ENCODE results near the gene SCYL1. TPM values are rescaled to one million over a fixed set of nuclear protein-coding genes. Genes with fewer than 3 reads are reported as not detected.

SCYL1 gene
- total and polyA plus RNA-seq, 8 donors = 40.1 to 83.9 (median 43.1) TPM

DNA sequence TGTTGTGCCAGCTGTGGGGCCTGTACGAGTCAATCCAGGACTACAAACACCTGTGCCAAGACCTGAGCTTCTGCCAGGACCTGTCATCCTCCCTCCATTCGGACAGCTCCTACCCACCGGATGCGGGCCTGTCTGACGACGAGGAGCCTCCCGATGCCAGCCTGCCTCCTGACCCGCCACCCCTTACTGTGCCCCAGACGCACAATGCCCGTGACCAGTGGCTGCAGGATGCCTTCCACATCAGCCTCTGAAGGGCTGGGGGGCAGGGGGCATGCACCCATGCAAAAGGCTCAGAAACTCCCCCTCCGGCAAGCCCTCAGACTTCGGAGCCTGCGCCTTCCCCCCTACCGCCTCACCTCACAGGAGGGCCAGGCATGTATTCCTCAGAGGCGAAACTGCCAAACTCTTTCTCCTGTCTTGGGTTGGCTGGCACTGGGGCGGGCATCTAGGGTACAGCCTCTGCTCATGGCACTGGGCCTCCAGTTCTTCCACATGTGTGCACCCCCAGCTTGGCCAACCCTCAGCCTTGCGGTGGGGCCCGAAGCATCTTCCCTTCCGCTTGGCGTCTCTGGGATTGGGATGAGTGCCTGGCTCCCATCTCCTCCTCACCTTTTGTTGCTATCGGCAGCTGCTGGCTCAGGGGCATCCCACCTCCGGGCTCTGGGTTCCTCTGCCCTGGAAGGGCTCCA lies 48.7 kb downstream of the SCYL1 start:
- no peak for FAIRE-seq
- H3K27me3 ChIP-seq = no peaks in the 10 kb centered on the region
- no peak for ATAC-seq
- peak overlapping the region; percentile 40 to 86 (median 62) for H3K27ac ChIP-seq
- 20 to 32% methylated on average over 22 of the region's 22 CpGs for WGBS, 2 donors
- H3K9me3 ChIP-seq = no peaks in the 10 kb centered on the region
- H3K4me1 ChIP-seq = peaks cover 21 to 42% (median 21%) of the 10 kb centered on the region in 3 donors
- no peaks in the 10 kb centered on the region for H3K36me3 ChIP-seq
- peak overlapping the region; percentile 42 to 88 (median 72) for H3K4me3 ChIP-seq
- intact Hi-C loops (cut with DNase I) = no loop called here
- no peak for TF ChIP-seq CTCF (IDR thresholded peaks at IDR 0.05)
- peak in 3 of 6 donors; percentile 56 to 76 (median 65) for DNase-seq

DNA sequence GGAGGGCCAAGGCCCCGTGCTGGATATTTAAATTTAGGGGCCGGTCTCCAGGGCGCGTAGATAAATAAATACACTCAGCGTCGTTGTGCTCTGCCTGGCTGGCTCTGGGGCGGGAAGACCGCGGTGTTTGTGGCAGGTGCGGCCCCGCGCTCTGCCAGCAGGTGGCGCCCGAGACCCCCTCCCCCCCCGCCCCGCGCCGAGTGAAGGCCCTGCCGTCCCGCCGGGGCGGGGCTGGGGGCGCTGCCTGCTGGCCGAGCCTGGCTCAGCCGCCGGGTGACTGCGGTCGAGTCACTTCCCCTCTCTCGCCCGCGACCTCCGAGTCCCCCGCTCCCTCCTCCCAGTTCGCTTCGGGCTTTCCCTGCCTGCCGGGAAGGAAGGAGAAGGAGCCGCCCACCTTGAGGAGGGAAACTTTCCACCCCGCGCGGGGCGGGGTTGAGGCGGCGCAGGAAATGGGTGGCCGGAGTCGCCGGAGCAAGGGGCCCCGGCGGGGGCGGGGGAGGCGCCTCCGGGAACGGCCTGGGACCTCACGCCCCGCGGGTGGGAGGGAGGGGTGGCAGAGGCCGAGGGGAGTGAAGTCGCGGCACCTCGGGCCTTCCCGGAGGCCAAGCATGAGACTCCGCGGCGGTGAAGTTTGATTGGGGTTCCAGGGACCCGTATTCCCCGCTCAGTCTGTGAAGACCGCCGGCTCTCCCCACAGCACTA lies 49.4 kb downstream of the SCYL1 start:
- FAIRE-seq (no peak), ATAC-seq (peak; percentile 48 to 64 (median 60)), DNase-seq (peak; percentile 86 to 93 (median 92))
- Histone ChIP-seq H3K4me1 (peaks cover 14 to 34% (median 14%) of the 10 kb centered on the region in 3 donors), H3K27ac (peak overlapping the region; percentile 40 to 86 (median 62)), H3K27me3 (no peaks in the 10 kb centered on the region), H3K9me3 (no peaks in the 10 kb centered on the region), H3K36me3 (no peaks in the 10 kb centered on the region), H3K4me3 (peak overlapping the region; percentile 16 to 88 (median 72))
- 1% methylated on average over 43 to 67 of the region's 67 CpGs for WGBS, 2 donors
- intact Hi-C loops (cut with DNase I) = no loop called here
- TF ChIP-seq CTCF (IDR thresholded peaks at IDR 0.05) = peak; percentile 96 to 99 (median 98)

- Histone ChIP-seq H3K27ac (peak overlapping the region; percentile 40 to 86 (median 62)), H3K4me1 (peaks cover 13 to 34% (median 13%) of the 10 kb centered on the region in 3 donors), H3K27me3 (no peaks in the 10 kb centered on the region), H3K4me3 (peak overlapping the region; percentile 16 to 88 (median 72)), H3K36me3 (no peaks in the 10 kb centered on the region), H3K9me3 (no peaks in the 10 kb centered on the region)
- WGBS, 2 donors = 21 to 31% methylated on average over 28 of the region's 28 CpGs
- no peak for TF ChIP-seq CTCF (IDR thresholded peaks at IDR 0.05)
- DNase-seq = peak in 4 of 6 donors; percentile 63 to 77 (median 74)
- intact Hi-C loops (cut with DNase I) = no loop called here
- FAIRE-seq = no peak
- peak; percentile 5 to 21 (median 13) for ATAC-seq
Measured at GRCh38 chr11:65574811-65575567, 50.1 kb downstream of the SCYL1 start.

DNA sequence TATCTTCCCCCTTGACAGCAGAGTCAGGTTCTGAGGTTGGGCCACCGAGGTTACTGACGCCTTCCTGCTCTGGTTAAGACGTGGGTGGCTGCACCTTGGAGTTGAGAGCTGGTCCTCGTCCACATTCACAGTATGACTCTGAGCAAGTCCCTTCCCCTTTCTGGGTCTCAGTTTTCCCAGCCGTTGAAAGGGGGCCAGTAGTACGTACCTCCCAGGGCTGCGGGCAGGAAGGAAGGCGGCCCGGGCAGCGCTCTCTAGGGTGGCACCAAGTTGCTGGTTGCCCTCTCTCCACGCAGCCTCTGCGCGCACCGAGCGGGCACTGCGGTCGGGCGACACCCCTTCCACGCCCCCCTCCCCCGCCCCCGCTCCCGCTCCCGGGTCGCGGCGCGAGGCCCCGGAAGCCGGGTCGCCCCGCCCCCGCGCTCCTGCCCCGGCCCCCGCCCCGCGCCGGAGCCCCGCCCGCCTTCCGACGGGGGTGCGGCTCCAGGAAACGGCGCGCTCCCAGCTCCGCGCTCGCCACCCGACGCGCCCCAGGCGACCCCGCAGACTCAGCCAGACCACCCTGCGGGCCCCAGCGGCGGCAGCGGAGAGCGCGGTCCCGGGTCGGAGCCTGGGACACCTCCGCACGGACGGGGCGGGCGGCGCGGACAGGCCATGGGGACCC lies 50.8 kb downstream of the SCYL1 start, which contains the start of gene EHBP1L1:
Gene EHBP1L1 (plus strand): TSS at position 486 of the 664 bp plus-strand sequence. CDS start 250 bp downstream, outside the sequence.
- Histone ChIP-seq H3K4me1 (peaks cover 13 to 34% (median 13%) of the 10 kb centered on the region in 3 donors), H3K9me3 (no peaks in the 10 kb centered on the region), H3K27me3 (no peaks in the 10 kb centered on the region), H3K36me3 (no peaks in the 10 kb centered on the region), H3K4me3 (peak within 1 kb of the TSS; percentile 23 to 88 (median 72)), H3K27ac (peak within 1 kb of the TSS; percentile 9 to 86 (median 57))
- ATAC-seq (peak; percentile 7 to 27 (median 14)), FAIRE-seq (no peak), DNase-seq (peak in 4 of 6 donors; percentile 62 to 85 (median 72))
- TF ChIP-seq CTCF (IDR thresholded peaks at IDR 0.05) = no peak
- 2 to 5% methylated on average over 51 to 69 of the region's 69 CpGs for WGBS, 2 donors
- intact Hi-C loops (cut with DNase I) = no loop called here

Measured in pancreas (tissue), 10 donors.